Activated CD4-positive, alpha-beta T cell treated with anti-CD3 and anti-CD28 coated beads, Interleukin-2, amount 50 U/mL, for 4 hours (primary cell): ENCODE results near the gene AKIP1.

ENCODE experiments used
- DNase-seq, 2 experiments: peaks; one replicate each; pipeline ENCODE4 v3.0.0-alpha.2; 2020

The AKIP1 gene

DNA sequence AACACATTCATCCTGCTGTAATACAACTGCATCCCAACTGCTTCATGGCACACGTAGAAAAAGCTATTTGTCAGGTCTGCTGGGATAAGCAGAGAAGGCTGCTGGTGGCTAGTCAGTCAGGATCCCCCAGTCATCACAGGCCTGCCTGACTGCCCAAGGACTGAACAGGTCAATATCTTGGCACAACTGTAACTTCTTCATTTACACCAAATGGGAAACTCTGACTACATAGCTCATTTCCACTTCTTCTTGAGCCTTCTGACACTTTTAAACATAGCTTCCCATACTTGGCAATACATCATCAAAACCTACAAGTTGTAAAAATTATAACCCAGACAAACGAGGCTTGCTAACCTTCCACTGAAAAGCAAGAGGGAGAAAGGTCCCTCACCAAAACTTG, 50.4 kb downstream of the AKIP1 start:
- DNase-seq, result no peak

- no peak for DNase-seq
These were observed 51.9 kb downstream of the AKIP1 start for GRCh38 chr11:8962841-8963240.

GRCh38 chr11:8963569-8964323, 52.8 kb downstream of the AKIP1 start:
- peak; percentile 73 for DNase-seq

- peak; percentile 56 to 59 for DNase-seq
These were observed 53.6 kb downstream of the AKIP1 start, which contains the start of gene TMEM9B for GRCh38 chr11:8964324-8965320. Gene TMEM9B, minus strand, starts transcription at chr11:8964442. Its CDS starts 129 bp downstream, at chr11:8964313.

GRCh38 chr11:8967184-8967583, 56.2 kb downstream of the AKIP1 start:
- no peak for DNase-seq
